OCI-LY3 (cell line): ENCODE results near the gene ZNF679.
"Not testable (repeated sequence)": the region's sequence is repeated elsewhere in the genome, so short reads cannot be mapped to it uniquely, and the experiment has no call there.

Source experiments
- H2AFZ ChIP-seq: fragments of 200-600, 300-600 bp; shearing (Covaris generic); 2 replicates; pipeline ENCODE4 v1.6.0; 2014; ENCODE audit warnings: antibody characterized with exemption, low read depth, low read length
- H3K27ac ChIP-seq: fragments of 200-600, 300-600 bp; sonication (generic); 2 replicates; pipeline ENCODE4 v1.5.1; 2014; ENCODE audit warnings: mild to moderate bottlenecking, low read length, moderate library complexity, mixed read lengths
- H3K27me3 ChIP-seq: fragments of 200-600, 300-600 bp; sonication (generic); 2 replicates; pipeline ENCODE4 v1.6.1; 2014; ENCODE audit warnings: low read depth, low read length, mixed read lengths
- H3K36me3 ChIP-seq: fragments of 200-600, 300-600 bp; sonication (generic); replicated peaks from 2 replicates; pipeline ENCODE3; 2014; ENCODE audit warnings: low read depth, low read length, mixed read lengths
- H3K4me1 ChIP-seq: fragments of 300-600, 200-600 bp; sonication (generic); 2 replicates; pipeline ENCODE4 v1.6.1; 2014; ENCODE audit warnings: low read length, mixed read lengths
- H3K4me2 ChIP-seq: fragments of 200-600, 300-600 bp; sonication (generic); 2 replicates; pipeline ENCODE4 v1.6.1; 2014; ENCODE audit warnings: low read length, mixed read lengths
- H3K4me3 ChIP-seq: fragments of 300-600, 200-600 bp; sonication (generic); 2 replicates; pipeline ENCODE4 v1.5.1; 2014; ENCODE audit warnings: antibody characterized with exemption, mild to moderate bottlenecking, low read length, moderate library complexity
- H3K79me2 ChIP-seq: fragments of 300-600, 200-600 bp; shearing (Covaris generic); 2 replicates; pipeline ENCODE4 v1.6.1; 2014; ENCODE audit warnings: mild to moderate bottlenecking, low read length, mixed read lengths
- H3K9ac ChIP-seq: fragments of 300-600, 200-600 bp; shearing (Covaris generic); 2 replicates; pipeline ENCODE4 v1.6.0; 2014; ENCODE audit warnings: mild to moderate bottlenecking, low read length, moderate library complexity
- H3K9me3 ChIP-seq: fragments of 200-600, 300-600 bp; shearing (Covaris generic); 2 replicates; pipeline ENCODE4 v1.6.1; 2014; ENCODE audit warnings: low read length, mixed read lengths; ENCODE audit not compliant: insufficient read depth
- H4K20me1 ChIP-seq: fragments of 200-600, 300-600 bp; sonication (generic); 2 replicates; pipeline ENCODE4 v1.6.1; 2016; ENCODE audit warnings: low read length, mixed read lengths; ENCODE audit not compliant: insufficient read depth
- EZH2phosphoT487 ChIP-seq: fragments of 200-600 bp; shearing (Covaris generic); IDR thresholded peaks from 2 replicates; pipeline ENCODE4 v1.6.1; 2018; ENCODE audit warnings: antibody characterized with exemption, mixed run types, low read depth
- TF ChIP-seq, protein P1 (sequence below): fragments of 200-600, 300-600 bp; sonication (generic); IDR thresholded peaks from 2 replicates; pipeline ENCODE4 v1.5.1; 2014; ENCODE audit warnings: antibody characterized with exemption, low read length, low read depth

Gene ZNF679

DNA sequence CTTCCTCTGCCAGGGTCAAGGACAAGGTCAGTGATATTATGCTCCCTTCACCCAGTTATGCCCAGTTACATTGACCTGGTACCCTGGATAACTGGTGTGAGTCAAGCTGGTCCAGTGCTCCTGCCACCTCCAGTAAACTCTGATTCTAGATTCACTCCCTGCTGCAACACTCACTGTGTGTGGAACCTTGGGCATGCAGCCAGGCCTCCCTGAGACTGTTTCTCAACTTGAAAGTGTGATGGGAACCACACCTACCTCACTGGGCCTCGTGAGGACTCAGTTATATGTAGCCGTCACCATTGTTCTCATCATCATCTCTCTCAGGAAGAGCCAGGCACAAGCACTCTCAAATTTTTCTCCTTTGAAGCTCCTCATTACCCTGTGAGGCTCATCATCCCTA, 84.6 kb downstream of the ZNF679 start:
- Histone ChIP-seq H3K27me3 (no peaks in the 10 kb centered on the region), H4K20me1 (no peaks in the 10 kb centered on the region), H2AFZ (no peak overlapping the region), H3K4me1 (peaks cover 16% of the 10 kb centered on the region; the same call in 1 of the 2 replicates), H3K36me3 (peaks cover 37% of the 10 kb centered on the region), H3K4me2 (no peak overlapping the region), H3K79me2 (peaks cover 44% of the 10 kb centered on the region), H3K4me3 (no peak overlapping the region), H3K27ac (no peak overlapping the region), H3K9me3 (peaks cover 12% of the 10 kb centered on the region; the same call in 1 of the 2 replicates), H3K9ac (no peak overlapping the region)
- TF ChIP-seq EZH2phosphoT487, result no peak
- TF ChIP-seq, protein P1, sequence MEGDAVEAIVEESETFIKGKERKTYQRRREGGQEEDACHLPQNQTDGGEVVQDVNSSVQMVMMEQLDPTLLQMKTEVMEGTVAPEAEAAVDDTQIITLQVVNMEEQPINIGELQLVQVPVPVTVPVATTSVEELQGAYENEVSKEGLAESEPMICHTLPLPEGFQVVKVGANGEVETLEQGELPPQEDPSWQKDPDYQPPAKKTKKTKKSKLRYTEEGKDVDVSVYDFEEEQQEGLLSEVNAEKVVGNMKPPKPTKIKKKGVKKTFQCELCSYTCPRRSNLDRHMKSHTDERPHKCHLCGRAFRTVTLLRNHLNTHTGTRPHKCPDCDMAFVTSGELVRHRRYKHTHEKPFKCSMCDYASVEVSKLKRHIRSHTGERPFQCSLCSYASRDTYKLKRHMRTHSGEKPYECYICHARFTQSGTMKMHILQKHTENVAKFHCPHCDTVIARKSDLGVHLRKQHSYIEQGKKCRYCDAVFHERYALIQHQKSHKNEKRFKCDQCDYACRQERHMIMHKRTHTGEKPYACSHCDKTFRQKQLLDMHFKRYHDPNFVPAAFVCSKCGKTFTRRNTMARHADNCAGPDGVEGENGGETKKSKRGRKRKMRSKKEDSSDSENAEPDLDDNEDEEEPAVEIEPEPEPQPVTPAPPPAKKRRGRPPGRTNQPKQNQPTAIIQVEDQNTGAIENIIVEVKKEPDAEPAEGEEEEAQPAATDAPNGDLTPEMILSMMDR, result no peak

DNA sequence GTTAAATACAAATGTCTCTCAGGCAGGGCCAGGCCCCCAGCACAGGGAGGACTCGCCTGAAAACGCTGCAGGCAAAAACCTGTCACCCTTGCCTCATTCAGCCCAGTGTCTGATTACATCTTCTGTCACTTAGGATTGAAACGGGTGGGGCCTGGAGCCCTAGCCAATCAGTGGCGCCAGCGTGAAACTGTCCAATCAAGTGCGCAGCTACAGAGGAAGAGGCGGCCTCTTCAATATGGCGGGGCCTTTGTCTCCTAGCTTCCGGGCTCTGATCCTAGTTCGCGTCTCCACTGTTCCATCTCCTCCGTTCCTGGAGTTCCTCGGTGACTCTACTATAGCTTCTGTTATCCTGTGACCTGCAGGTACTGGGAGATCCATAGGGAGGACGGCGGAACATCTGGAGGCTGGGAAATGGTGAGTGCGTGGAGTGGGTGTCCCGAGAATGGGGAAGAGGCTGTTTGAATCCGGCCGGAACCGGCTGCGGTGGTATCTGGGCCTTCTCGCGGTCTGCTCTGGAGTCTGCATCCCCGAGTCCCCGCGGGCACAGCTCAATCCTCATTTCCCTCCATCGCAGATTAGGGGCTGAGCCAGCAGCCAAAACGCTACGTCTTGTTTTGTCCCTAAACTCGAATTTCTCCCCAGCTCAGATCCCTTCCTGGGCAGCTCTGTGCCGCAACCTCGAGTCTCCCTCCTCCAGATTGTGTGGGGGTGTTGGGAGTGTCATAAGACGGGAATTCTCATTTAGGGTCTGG, 85.6 kb downstream of the ZNF679 start, which contains the start of gene ZNF736:
TSS of gene ZNF736 (plus strand) at position 222 of the 752 bp plus-strand sequence. CDS start at position 412, 190 bp downstream.
- H3K27ac ChIP-seq, result peak within 1 kb of the TSS; percentile 76
- H3K4me3 ChIP-seq, result peak within 1 kb of the TSS; percentile 100
- H4K20me1 ChIP-seq, result no peaks in the 10 kb centered on the region
- peaks cover 52% of the 10 kb centered on the region for H3K79me2 ChIP-seq
- H3K4me2 ChIP-seq, result peak within 1 kb of the TSS; percentile 83
- peak within 1 kb of the TSS; percentile 86 for H2AFZ ChIP-seq
- TF ChIP-seq, protein P1, result no peak
- peaks cover 43% of the 10 kb centered on the region for H3K36me3 ChIP-seq
- peaks cover 10% of the 10 kb centered on the region; the same call in 1 of the 2 replicates for H3K4me1 ChIP-seq
- H3K9ac ChIP-seq, result peak within 1 kb of the TSS; percentile 100
- no peaks in the 10 kb centered on the region for H3K27me3 ChIP-seq
- H3K9me3 ChIP-seq, result peaks cover 12% of the 10 kb centered on the region; the same call in 1 of the 2 replicates

DNA sequence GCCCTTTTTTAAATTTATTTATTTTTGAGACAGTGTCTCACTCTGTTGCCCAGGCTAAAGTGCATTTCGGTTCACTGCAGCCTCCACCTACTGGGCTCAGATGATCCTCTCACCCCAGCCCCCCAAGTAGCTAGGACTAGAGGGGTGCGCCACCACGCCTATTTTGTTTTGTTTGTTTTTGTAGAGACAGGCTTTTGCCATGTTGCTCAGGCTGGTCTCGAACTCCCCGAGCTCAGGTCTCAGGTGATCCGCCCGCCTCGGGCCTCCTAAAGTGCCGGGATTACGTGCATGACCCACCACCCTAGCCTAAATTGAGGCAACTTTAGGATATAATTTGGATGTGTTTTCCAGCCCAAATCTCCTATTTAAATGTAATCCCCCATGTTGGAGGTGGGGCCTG, 86.3 kb downstream of the ZNF679 start:
- Histone ChIP-seq H3K4me3 (peak overlapping the region; percentile 100), H3K4me1 (peaks cover 10% of the 10 kb centered on the region; the same call in 1 of the 2 replicates), H3K4me2 (peak overlapping the region; percentile 83), H3K36me3 (peaks cover 40% of the 10 kb centered on the region), H3K27ac (peak overlapping the region; percentile 76), H3K9ac (peak overlapping the region; percentile 100), H2AFZ (no peak overlapping the region), H3K27me3 (no peaks in the 10 kb centered on the region), H3K9me3 (peaks cover 12% of the 10 kb centered on the region; the same call in 1 of the 2 replicates), H4K20me1 (no peaks in the 10 kb centered on the region), H3K79me2 (peaks cover 56% of the 10 kb centered on the region)
- TF ChIP-seq EZH2phosphoT487, result no peak
- TF ChIP-seq, protein P1, result no peak

DNA sequence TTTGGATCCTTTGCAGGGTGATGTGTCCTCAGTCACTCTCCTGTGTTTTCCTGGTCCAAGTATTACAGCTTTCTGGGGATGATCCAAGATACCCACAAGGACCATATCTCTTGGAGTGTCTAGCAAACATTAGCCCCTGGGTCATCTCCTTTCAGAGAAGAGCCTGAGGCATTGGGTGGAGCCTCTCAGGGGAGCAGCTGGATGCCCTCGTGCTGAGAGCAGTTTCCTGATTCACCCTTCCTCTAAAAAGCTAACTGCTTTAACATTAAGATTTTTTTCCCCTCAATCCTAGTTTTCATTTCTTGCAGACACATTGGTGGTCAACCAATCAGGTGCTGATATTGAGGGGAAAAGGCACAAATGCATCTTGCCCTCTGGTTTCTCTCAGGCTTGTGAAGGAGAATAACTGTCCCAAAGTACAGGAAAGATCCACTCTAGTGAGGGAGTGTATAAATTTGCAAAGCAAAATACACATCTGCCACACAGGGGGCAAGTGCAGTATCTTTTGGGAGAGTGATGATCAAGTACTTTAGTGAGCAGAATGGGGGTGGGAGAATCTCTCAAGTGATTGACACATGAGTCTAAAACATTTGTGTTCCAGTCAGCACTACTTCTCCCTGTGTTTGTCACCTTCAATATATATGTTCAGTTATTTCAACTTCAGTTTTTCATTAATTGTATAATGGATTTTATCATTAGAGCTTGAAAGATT, 87.9 kb downstream of the ZNF679 start:
- peaks cover 20% of the 10 kb centered on the region for H3K4me1 ChIP-seq
- peaks cover 51% of the 10 kb centered on the region for H3K36me3 ChIP-seq
- not testable (repeated sequence) for H3K9ac ChIP-seq, H3K27ac ChIP-seq, H4K20me1 ChIP-seq, H3K4me2 ChIP-seq, H3K27me3 ChIP-seq, H2AFZ ChIP-seq, H3K4me3 ChIP-seq
- H3K9me3 ChIP-seq, result peaks cover 12% of the 10 kb centered on the region; the same call in 1 of the 2 replicates
- peaks cover 69% of the 10 kb centered on the region for H3K79me2 ChIP-seq
